ENCODE data around the gene ZNF750. TPM values are rescaled to one million over a fixed set of nuclear protein-coding genes. Genes with fewer than 3 reads are reported as not detected.

The ZNF750 gene
- polyA plus RNA-seq, 1 donor (not counting 4 experiments of a cell fraction or from before 2014, with no cell fraction given): 5.5 TPM

DNA sequence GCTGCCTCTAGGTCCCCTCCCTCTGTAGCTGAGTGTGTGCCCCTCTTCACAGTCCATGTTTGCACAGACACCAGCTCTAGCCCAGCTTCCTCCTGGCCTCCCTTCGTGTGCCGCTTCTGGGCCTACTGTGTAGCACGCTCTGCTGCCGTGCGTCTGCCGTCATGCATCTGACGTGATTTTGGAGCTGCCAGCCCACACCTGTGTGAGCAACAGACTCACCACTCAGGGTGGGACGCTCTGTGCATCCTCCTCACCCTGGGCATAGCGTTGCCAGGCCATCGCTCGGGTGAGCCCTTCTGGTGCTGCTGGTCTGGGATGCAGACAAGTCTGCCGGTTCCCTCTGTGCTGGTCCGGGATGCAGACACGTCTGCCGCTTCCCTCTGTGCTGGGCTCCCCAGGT lies 39.4 kb upstream of the ZNF750 start:
- Histone ChIP-seq H3K27me3 (ENCODE audit: control insufficient read depth, extremely low read depth, insufficient read depth, low read length) (no peaks in the 10 kb centered on the region), H3K9me3 (ENCODE audit: control insufficient read depth, low read depth, low read length) (no peaks in the 10 kb centered on the region), H3K4me3 (ENCODE audit: control insufficient read depth in 2 of 3, extremely low read depth in 1 of 3, insufficient read depth in 2 of 3, low read depth in 1 of 3, low read length in 3 of 3) (no peak overlapping the region), H3K27ac (ENCODE audit: control insufficient read depth, insufficient read depth, low read length) (no peak overlapping the region), H3K79me2 (ENCODE audit: control insufficient read depth, insufficient read depth, low read length) (peaks cover 42% of the 10 kb centered on the region), H3K4me1 (ENCODE audit: control insufficient read depth, extremely low read depth, insufficient read depth, low read length) (peaks cover 32% of the 10 kb centered on the region), H4K20me1 (ENCODE audit: control insufficient read depth, extremely low read depth, insufficient read depth, low read length) (no peaks in the 10 kb centered on the region), H3K36me3 (ENCODE audit: control insufficient read depth in 2 of 2, extremely low read depth in 1 of 2, insufficient read depth in 2 of 2, low read length in 2 of 2) (peaks cover 4 to 12% of the 10 kb centered on the region in 2 experiments), H3K9me1 (ENCODE audit: control insufficient read depth, extremely low read depth, insufficient read depth, low read length) (no peaks in the 10 kb centered on the region), H3K9ac (ENCODE audit: control insufficient read depth, extremely low read depth, insufficient read depth, low read length) (no peak overlapping the region), H2AFZ (ENCODE audit: control insufficient read depth, low read length) (no peak overlapping the region), H3K4me2 (ENCODE audit: control insufficient read depth, extremely low read depth, insufficient read depth, low read depth, low read length) (no peak overlapping the region)
- dilution Hi-C loops (cut with MboI; ENCODE audit: extremely low pct_ligation_motif_present, low sequenced_read_pairs): no loop called here
- DNase-seq (ENCODE audit: low read depth, low spot score) (no peak), FAIRE-seq (no peak)
- TF ChIP-seq, protein P1, sequence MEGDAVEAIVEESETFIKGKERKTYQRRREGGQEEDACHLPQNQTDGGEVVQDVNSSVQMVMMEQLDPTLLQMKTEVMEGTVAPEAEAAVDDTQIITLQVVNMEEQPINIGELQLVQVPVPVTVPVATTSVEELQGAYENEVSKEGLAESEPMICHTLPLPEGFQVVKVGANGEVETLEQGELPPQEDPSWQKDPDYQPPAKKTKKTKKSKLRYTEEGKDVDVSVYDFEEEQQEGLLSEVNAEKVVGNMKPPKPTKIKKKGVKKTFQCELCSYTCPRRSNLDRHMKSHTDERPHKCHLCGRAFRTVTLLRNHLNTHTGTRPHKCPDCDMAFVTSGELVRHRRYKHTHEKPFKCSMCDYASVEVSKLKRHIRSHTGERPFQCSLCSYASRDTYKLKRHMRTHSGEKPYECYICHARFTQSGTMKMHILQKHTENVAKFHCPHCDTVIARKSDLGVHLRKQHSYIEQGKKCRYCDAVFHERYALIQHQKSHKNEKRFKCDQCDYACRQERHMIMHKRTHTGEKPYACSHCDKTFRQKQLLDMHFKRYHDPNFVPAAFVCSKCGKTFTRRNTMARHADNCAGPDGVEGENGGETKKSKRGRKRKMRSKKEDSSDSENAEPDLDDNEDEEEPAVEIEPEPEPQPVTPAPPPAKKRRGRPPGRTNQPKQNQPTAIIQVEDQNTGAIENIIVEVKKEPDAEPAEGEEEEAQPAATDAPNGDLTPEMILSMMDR (optimal IDR thresholded peaks at IDR 0.05 in 1 of 3, IDR thresholded peaks at IDR 0.05 in 1 of 3, conservative IDR thresholded peaks at IDR 0.05 in 1 of 3; ENCODE audit: extremely low read depth in 1 of 3, insufficient read depth in 2 of 3, low read length in 3 of 3): no peak
- no peak for TF ChIP-seq EZH2 (IDR thresholded peaks at IDR 0.05; ENCODE audit: low read length)

DNA sequence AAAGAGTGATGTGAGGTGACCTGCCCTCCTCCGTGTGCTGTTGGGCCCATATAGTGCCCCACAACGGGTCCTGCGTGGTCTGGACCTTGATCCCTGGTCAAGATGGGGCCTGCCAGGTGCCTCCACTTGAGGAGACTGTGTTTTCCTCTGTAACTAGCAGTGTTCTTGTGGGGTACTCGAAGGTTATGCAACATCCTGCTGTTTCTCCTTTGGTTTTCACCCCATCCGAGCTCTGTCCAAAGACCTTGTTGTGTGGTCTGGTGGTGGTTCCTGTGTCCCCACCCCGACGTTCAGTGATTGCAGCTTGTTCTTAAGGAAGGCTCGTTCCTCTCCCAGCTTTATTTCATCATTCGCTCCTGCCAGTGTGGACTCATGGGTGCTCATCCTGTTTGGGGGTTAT lies 38.7 kb upstream of the ZNF750 start:
- dilution Hi-C loops (cut with MboI; ENCODE audit: extremely low pct_ligation_motif_present, low sequenced_read_pairs): no loop called here
- no peak for DNase-seq (ENCODE audit: low read depth, low spot score)

More for the DNA sequence above, 38.7 kb upstream of the ZNF750 start:
- H3K9me1 ChIP-seq (ENCODE audit: control insufficient read depth, extremely low read depth, insufficient read depth, low read length): no peaks in the 10 kb centered on the region
- H3K36me3 ChIP-seq (ENCODE audit: control insufficient read depth in 2 of 2, extremely low read depth in 1 of 2, insufficient read depth in 2 of 2, low read length in 2 of 2): peaks cover 4 to 11% of the 10 kb centered on the region in 2 experiments
- H3K9me3 ChIP-seq (ENCODE audit: control insufficient read depth, low read depth, low read length): no peaks in the 10 kb centered on the region
- no peak overlapping the region for H3K4me2 ChIP-seq (ENCODE audit: control insufficient read depth, extremely low read depth, insufficient read depth, low read depth, low read length)
- H3K27ac ChIP-seq (ENCODE audit: control insufficient read depth, insufficient read depth, low read length): no peak overlapping the region
- no peak overlapping the region for H3K9ac ChIP-seq (ENCODE audit: control insufficient read depth, extremely low read depth, insufficient read depth, low read length)
- no peak overlapping the region for H3K4me3 ChIP-seq (ENCODE audit: control insufficient read depth in 2 of 3, extremely low read depth in 1 of 3, insufficient read depth in 2 of 3, low read depth in 1 of 3, low read length in 3 of 3)
- FAIRE-seq: no peak
- peaks cover 44% of the 10 kb centered on the region for H3K79me2 ChIP-seq (ENCODE audit: control insufficient read depth, insufficient read depth, low read length)
- no peak for TF ChIP-seq EZH2 (IDR thresholded peaks at IDR 0.05; ENCODE audit: low read length)
- TF ChIP-seq, protein P1 (optimal IDR thresholded peaks at IDR 0.05 in 1 of 3, IDR thresholded peaks at IDR 0.05 in 1 of 3, conservative IDR thresholded peaks at IDR 0.05 in 1 of 3; ENCODE audit: extremely low read depth in 1 of 3, insufficient read depth in 2 of 3, low read length in 3 of 3): no peak
- no peak overlapping the region for H2AFZ ChIP-seq (ENCODE audit: control insufficient read depth, low read length)
- H3K4me1 ChIP-seq (ENCODE audit: control insufficient read depth, extremely low read depth, insufficient read depth, low read length): peaks cover 36% of the 10 kb centered on the region
- no peaks in the 10 kb centered on the region for H3K27me3 ChIP-seq (ENCODE audit: control insufficient read depth, extremely low read depth, insufficient read depth, low read length)
- no peaks in the 10 kb centered on the region for H4K20me1 ChIP-seq (ENCODE audit: control insufficient read depth, extremely low read depth, insufficient read depth, low read length)

Data from keratinocyte (primary cell).